NB4 (cell line): ENCODE data around the gene DNAL1.
A peak's percentile ranks its signal among the peaks of the same experiment; 100 is the strongest.

Source experiments
- DNase-seq: peaks from one replicate; pipeline ENCODE4 v3.0.0; 2010; ENCODE audit warnings: low read depth
- H3K4me3 ChIP-seq: one replicate; pipeline ENCODE4 v1.5.1; 2011; ENCODE audit warnings: mild to moderate bottlenecking, low read depth, low read length, moderate library complexity
- MYC ChIP-seq: IDR thresholded peaks from 2 replicates; pipeline ENCODE4 v1.6.1; 2011; ENCODE audit warnings: low read depth, low read length
- POLR2A ChIP-seq: IDR thresholded peaks from 2 replicates; pipeline ENCODE4 v1.6.1; 2011; ENCODE audit warnings: mild to moderate bottlenecking; ENCODE audit not compliant: insufficient read length; ENCODE audit errors: extremely low read depth
- TF ChIP-seq, protein P1 (sequence below): IDR thresholded peaks from one replicate; pipeline ENCODE4 v1.5.1; 2012; ENCODE audit warnings: low read depth, low read length
- TF ChIP-seq, protein P2 (sequence below): IDR thresholded peaks from 2 replicates; pipeline ENCODE4 v1.6.1; 2011; ENCODE audit warnings: low read depth, low read length

Gene DNAL1

DNA sequence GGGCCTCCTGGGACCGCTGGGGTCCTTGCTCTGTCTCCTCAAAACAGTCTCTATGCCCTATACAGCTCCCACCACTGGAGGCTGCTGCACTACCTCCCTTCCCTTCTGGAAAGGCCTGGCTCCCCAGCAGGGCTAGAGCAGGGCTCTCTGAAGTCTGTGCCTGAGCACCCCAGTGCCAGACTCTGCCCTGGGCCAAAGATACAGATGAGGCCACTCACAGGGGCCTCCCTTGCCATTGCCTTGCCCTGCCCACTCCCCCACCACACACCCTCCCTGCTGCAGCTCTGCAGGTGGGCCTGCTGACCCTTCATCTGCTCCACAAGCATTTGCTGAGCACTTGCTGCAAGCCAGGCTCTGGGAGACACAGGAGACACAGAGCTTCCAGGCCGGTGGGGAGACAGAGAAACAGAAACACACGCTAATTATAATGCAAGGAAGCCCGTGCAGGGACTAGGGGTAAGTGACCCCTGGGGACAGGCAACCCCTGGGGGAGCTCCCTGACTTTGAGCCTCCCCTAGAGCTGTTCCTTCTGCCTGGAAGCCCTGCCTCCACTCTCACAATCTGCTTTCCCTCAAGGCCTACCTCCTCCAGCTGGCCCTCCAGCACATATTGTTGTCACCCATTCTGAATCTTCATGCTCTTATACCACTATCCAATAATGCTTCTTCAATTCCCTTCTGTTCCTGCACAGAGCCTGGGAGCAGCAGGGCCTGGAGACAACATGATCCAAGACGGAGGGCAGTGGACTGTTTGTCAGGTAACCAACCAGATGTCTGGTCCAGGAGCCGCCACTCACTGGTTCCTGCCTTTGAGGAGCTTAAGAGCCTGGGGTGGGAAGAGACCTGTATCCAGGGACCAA lies 102.0 kb downstream of the DNAL1 start:
- TF ChIP-seq, protein P1, sequence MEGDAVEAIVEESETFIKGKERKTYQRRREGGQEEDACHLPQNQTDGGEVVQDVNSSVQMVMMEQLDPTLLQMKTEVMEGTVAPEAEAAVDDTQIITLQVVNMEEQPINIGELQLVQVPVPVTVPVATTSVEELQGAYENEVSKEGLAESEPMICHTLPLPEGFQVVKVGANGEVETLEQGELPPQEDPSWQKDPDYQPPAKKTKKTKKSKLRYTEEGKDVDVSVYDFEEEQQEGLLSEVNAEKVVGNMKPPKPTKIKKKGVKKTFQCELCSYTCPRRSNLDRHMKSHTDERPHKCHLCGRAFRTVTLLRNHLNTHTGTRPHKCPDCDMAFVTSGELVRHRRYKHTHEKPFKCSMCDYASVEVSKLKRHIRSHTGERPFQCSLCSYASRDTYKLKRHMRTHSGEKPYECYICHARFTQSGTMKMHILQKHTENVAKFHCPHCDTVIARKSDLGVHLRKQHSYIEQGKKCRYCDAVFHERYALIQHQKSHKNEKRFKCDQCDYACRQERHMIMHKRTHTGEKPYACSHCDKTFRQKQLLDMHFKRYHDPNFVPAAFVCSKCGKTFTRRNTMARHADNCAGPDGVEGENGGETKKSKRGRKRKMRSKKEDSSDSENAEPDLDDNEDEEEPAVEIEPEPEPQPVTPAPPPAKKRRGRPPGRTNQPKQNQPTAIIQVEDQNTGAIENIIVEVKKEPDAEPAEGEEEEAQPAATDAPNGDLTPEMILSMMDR: peak; percentile 45
- no peak for TF ChIP-seq MYC
- peak; percentile 75 for DNase-seq
- H3K4me3 ChIP-seq: no peak overlapping the region

DNA sequence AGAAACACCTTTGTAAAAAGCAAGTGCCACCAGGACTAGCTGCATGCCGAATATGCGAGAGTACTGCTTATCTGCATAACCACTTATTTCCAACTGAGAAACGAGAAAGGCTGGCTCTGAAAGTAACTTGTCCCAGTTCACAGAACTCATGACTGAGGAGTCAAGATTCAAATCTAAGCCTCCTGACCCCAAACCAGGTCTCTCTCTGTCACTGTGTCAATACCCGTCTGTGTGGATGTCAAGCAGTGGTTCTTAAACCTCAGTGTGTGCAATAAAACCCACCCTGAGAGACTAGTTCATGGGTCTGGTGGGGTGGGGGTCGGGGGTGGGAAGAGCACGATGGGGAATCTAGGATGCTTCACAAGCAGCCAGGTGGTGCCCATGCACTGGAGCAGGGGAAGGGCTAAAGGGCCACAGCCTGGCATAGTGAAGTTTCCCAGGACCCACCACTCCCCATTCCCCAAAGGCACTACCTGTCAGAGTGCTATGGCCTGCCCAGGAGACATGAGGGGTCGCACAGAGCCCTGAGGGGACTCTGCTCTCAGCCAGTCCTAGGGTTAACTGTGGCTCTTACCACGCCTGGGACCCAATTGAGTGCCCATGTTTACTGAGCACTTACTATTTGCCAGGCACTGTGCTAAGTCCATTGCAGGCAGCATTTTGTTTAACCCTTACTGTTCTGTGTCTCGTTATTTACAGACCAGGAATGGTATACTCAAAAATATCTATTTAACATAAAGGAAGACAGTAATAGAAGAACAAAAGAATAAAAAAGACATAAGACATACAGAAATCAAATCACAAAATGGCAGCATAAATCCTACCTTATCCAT lies 102.8 kb downstream of the DNAL1 start:
- TF ChIP-seq, protein P1: no peak
- TF ChIP-seq MYC (no peak), POLR2A (no peak)
- TF ChIP-seq, protein P2, sequence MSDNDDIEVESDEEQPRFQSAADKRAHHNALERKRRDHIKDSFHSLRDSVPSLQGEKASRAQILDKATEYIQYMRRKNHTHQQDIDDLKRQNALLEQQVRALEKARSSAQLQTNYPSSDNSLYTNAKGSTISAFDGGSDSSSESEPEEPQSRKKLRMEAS: no peak
- no peak for DNase-seq
- no peak overlapping the region for H3K4me3 ChIP-seq

DNA sequence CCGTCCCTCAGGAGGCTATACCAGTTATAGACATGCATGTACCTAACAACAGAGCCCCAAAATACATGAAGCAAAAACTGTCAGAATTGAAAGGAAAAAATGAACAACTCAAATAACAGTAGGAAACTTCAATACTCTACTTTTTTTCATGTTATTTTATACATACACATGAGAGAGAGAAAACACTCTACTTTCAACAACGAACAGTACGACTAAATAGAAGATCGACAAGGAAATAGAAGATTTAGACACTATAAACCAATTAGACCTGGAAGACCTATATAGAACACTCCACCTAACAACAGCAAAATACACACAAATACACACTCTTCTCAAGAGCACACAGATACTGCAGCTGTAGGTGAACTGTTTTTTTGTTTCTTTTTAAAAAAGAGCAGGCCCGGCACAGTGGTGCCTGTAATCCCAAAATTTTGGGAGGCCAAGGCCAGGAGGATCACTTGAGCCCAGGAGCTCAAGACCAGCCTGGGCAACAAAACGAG lies 104.1 kb downstream of the DNAL1 start:
- DNase-seq: no peak
- H3K4me3 ChIP-seq: no peak overlapping the region
- TF ChIP-seq, protein P1: no peak
- TF ChIP-seq, protein P2: no peak
- no peak for TF ChIP-seq POLR2A
- TF ChIP-seq MYC: no peak

DNA sequence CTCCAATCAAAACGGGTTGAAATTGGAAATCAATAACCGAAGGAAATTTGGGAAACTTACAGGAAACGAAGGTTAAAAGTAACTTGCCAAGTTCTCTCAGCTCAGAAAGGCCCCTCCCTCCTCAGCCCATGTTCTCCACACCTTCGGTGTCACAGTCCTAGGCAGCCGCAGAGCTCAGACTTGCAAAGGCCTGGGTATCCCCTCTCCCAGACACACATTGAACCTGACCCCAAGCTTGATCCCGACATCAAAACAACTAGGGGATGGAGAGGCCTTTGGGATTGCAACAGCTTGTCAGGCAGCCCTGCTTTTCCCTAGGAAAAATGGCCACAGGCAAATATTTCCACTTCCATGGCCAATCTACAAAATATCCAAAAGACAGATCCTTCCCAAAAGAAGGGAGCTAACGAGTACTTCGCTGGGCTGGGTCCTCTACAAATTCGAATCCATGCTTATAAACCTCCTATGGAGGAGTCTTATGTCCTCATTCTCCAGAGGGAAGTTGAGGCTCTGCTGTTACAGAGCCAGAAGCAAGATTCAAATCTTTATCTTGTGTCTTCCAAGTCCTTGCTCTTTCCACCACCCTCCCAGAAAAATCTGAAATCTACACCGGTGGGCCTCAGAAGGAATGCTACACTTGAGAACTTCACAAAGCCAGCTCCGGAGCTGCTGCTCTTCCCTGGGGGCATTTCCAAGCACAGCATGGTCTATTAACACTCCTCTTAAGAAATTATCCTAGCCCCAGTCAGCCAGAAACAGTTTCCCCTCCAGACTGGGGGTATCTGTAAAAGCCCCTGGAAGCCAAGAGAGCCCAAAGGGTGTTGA lies 105.1 kb downstream of the DNAL1 start:
- DNase-seq: no peak
- TF ChIP-seq, protein P1: no peak
- TF ChIP-seq, protein P2: no peak

DNA sequence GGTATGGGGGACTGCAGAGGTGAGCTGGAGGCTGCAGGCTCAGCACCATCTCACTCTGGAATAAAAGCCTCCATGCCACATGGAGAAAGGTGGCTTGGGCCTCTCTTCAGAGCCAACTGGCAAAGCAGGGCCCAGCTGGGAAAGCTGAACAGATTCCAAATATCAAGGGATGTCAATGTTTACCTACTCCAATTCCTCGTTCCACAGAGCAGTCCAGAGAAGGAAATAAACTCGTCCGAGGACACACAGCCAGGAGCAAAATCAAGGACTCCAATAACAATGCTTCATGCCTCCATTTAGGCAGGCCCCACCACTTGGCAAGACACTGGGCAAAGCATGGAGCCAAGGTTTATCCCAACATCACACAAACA lies 105.7 kb downstream of the DNAL1 start:
- no peak overlapping the region for H3K4me3 ChIP-seq
- no peak for DNase-seq
- TF ChIP-seq POLR2A: no peak
- TF ChIP-seq, protein P1: no peak
- no peak for TF ChIP-seq MYC
- TF ChIP-seq, protein P2: no peak

More for the DNA sequence above, 105.1 kb downstream of the DNAL1 start:
- H3K4me3 ChIP-seq: no peak overlapping the region
